MCF 10A (cell line): Measurements from ENCODE around the gene BRAF. TPM values are rescaled to one million over a fixed set of nuclear protein-coding genes. Genes with fewer than 3 reads are reported as not detected.
"Not testable (repeated sequence)": the region's sequence is repeated elsewhere in the genome, so short reads cannot be mapped to it uniquely, and the experiment has no call there.

Experiments used
- BruUV-seq: library from RNA; stranded (reverse); fragments of 400-500 nt; replicated peaks from 2 replicates; lab custom pipeline; 2021; lab: Mats Ljungman, UMichigan
- CTCF ChIA-PET: fragments of 300-600 bp; sonication (Branson Sonifier 250); formaldehyde crosslinking; extraction: SDS; loops from one replicate; lab custom pipeline; 2021; ENCODE audit warnings: antibody characterized with exemption, inconsistent platforms; lab: Yijun Ruan, JAX
- POLR2A ChIA-PET: fragments of 300-600, 350-650 bp; sonication (Branson Sonifier 250); formaldehyde crosslinking; extraction: SDS; loops from one replicate; lab custom pipeline; 2020; ENCODE audit warnings: antibody characterized with exemption, inconsistent platforms; lab: Yijun Ruan, JAX
- DNase-seq: peaks from one replicate; pipeline ENCODE4 v3.0.0-alpha.2; 2018; ENCODE audit not compliant: unreplicated experiment
- H3K27ac Mint-ChIP-seq: one replicate; pipeline ENCODE4 v1.8.0; 2022; ENCODE audit warnings: mild to moderate bottlenecking, low read depth, mixed read lengths; ENCODE audit not compliant: unreplicated experiment
- H3K27me3 Mint-ChIP-seq: one replicate; pipeline ENCODE4 v1.8.0; 2022; ENCODE audit warnings: mixed read lengths; ENCODE audit not compliant: insufficient read depth, unreplicated experiment
- H3K36me3 Mint-ChIP-seq: one replicate; pipeline ENCODE4 v1.8.0; 2022; ENCODE audit warnings: mild to moderate bottlenecking, moderate library complexity, mixed read lengths; ENCODE audit not compliant: insufficient read depth, unreplicated experiment
- H3K4me1 Mint-ChIP-seq: one replicate; pipeline ENCODE4 v1.8.0; 2022; ENCODE audit warnings: mixed read lengths; ENCODE audit not compliant: insufficient read depth, unreplicated experiment
- H3K4me3 Mint-ChIP-seq: one replicate; pipeline ENCODE4 v1.8.0; 2022; ENCODE audit warnings: mild to moderate bottlenecking, moderate library complexity, mixed read lengths; ENCODE audit not compliant: unreplicated experiment
- H3K9me3 Mint-ChIP-seq: one replicate; pipeline ENCODE4 v1.8.0; 2022; ENCODE audit warnings: mixed read lengths; ENCODE audit not compliant: unreplicated experiment
- CTCF ChIP-seq: fragments of 200-600 bp; IDR thresholded peaks from one replicate; pipeline ENCODE4 v1.8.0; 2022; ENCODE audit warnings: antibody characterized with exemption, mild to moderate bottlenecking; ENCODE audit not compliant: unreplicated experiment
- intact Hi-C: fragments of 100-400 bp; cut with micrococcal nuclease; formaldehyde crosslinking; loops from 2 replicates; pipeline ENCODE4 v1.14.1; 2022
- total RNA-seq: library from RNA; stranded (reverse); gene quantifications from 2 replicates; pipeline ENCODE4 v1.2.3, GENCODE V29; 2022

BRAF gene
- total RNA-seq, 1 experiment from 2014 or later, result 33.7 TPM

GRCh38 chr7:140928491-140929309 lies 4.0 kb upstream of the BRAF start:
- peaks cover 17% of the 10 kb centered on the region for H3K27me3 Mint-ChIP-seq
- intact Hi-C loops, result no loop called here
- no peaks in the 10 kb centered on the region for H3K4me1 Mint-ChIP-seq
- peaks cover 5% of the 10 kb centered on the region for H3K36me3 Mint-ChIP-seq
- no TSS peak for BruUV-seq
- no peak for DNase-seq
- H3K4me3 Mint-ChIP-seq, result no peak overlapping the region
- H3K9me3 Mint-ChIP-seq, result no peaks in the 10 kb centered on the region
- CTCF ChIA-PET, result interaction anchor here (0.7 to 2.9 kb wide), 3 partner anchors 9 to 118 kb away, joined by 3 to 8 read pairs (median 4); no protein-coding TSS in a partner anchor
- no peak for TF ChIP-seq CTCF
- POLR2A ChIA-PET, result interaction anchor here (0.5 kb wide), 1 partner anchor 96 kb away, joined by 3 read pairs; no protein-coding TSS in a partner anchor
- no peak overlapping the region for H3K27ac Mint-ChIP-seq

GRCh38 chr7:140927945-140928344 lies 3.2 kb upstream of the BRAF start:
- POLR2A ChIA-PET, result interaction anchor here (0.5 kb wide), 1 partner anchor 97 kb away, joined by 3 read pairs; no protein-coding TSS in a partner anchor
- H3K4me1 Mint-ChIP-seq, DNase-seq, H3K9me3 Mint-ChIP-seq, H3K4me3 Mint-ChIP-seq, H3K27ac Mint-ChIP-seq, BruUV-seq, H3K36me3 Mint-ChIP-seq, H3K27me3 Mint-ChIP-seq, intact Hi-C loops: not testable (repeated sequence)
- CTCF ChIA-PET, result interaction anchor here (0.7 to 2.9 kb wide), 3 partner anchors 10 to 117 kb away, joined by 3 to 8 read pairs (median 4); no protein-coding TSS in a partner anchor

GRCh38 chr7:140927351-140927750 lies 2.6 kb upstream of the BRAF start:
- Mint-ChIP-seq H3K27me3 (peaks cover 3% of the 10 kb centered on the region), H3K36me3 (peaks cover 5% of the 10 kb centered on the region), H3K9me3 (no peaks in the 10 kb centered on the region), H3K27ac (no peak overlapping the region), H3K4me1 (no peaks in the 10 kb centered on the region), H3K4me3 (no peak overlapping the region)
- BruUV-seq, result no TSS peak
- intact Hi-C loops, result no loop called here
- no peak for TF ChIP-seq CTCF
- DNase-seq, result no peak
- ChIA-PET CTCF (interaction anchor here (0.7 to 2.9 kb wide), 4 partner anchors 10 to 155 kb away, joined by 3 to 8 read pairs (median 4); no protein-coding TSS in a partner anchor), POLR2A (no interaction called here)

GRCh38 chr7:140926021-140926817 lies 1.5 kb upstream of the BRAF start:
- ChIA-PET POLR2A (no interaction called here), CTCF (interaction anchor here (0.9 to 2.4 kb wide), 2 partner anchors 87 to 115 kb away, joined by 3 to 10 read pairs; no protein-coding TSS in a partner anchor)
- no peak overlapping the region for H3K27ac Mint-ChIP-seq

More at GRCh38 chr7:140926021-140926817, 1.5 kb upstream of the BRAF start:
- TF ChIP-seq CTCF, result no peak
- no peak for DNase-seq
- Mint-ChIP-seq H3K27me3 (no peaks in the 10 kb centered on the region), H3K4me1 (no peaks in the 10 kb centered on the region), H3K9me3 (no peaks in the 10 kb centered on the region), H3K4me3 (no peak overlapping the region), H3K36me3 (peaks cover 5% of the 10 kb centered on the region)
- no TSS peak for BruUV-seq
- intact Hi-C loops, result no loop called here
